K562 (cell line): ENCODE data around the gene NUPR1. TPM values are rescaled to one million over a fixed set of nuclear protein-coding genes. Genes with fewer than 3 reads are reported as not detected.
A peak's percentile ranks its signal among the peaks of the same experiment; 100 is the strongest.

Experiments used
- ATAC-seq: fragments of 200-7000 bp; cut with Tn5 transposase; 3 replicates; pipeline ENCODE4 v1.9.1; 2020; ENCODE audit warnings: moderate library complexity
- BruUV-seq: library from RNA; stranded (reverse); fragments of 400-500 nt; replicated peaks from 2 replicates; lab custom pipeline; 2021; lab: Mats Ljungman, UMichigan
- CTCF ChIA-PET: fragments of 300-600 bp; formaldehyde crosslinking; extraction: SDS; loops from one replicate; lab custom pipeline; 2021; ENCODE audit warnings: low intra/inter-chr PET ratio; lab: Yijun Ruan, JAX
- POLR2A ChIA-PET: fragments of 300-600, 350-650 bp; sonication (Branson Sonifier 250); formaldehyde crosslinking; extraction: SDS; loops from one replicate; lab custom pipeline; 2021; ENCODE audit warnings: antibody characterized with exemption, inconsistent platforms; lab: Yijun Ruan, JAX
- DNase-seq, 4 experiments: peaks; one replicate each; pipeline versions ENCODE4 v3.0.0 to v3.0.0-alpha.2; 2011 to 2018; ENCODE audit warnings: low spot score in 3 of 4, mixed read lengths in 3 of 4; ENCODE audit errors: extremely low read depth in 1 of 4
- FAIRE-seq: peaks from 2 replicates; lab custom pipeline; 2011; peaks lifted over from hg19 to GRCh38; lab: Jason Lieb, UNC
- H2AFZ ChIP-seq: 2 replicates; pipeline ENCODE4 v1.6.0; 2011; ENCODE audit warnings: low read depth, low read length, control low read depth, inconsistent platforms
- H3K27ac ChIP-seq: fragments of 200-600 bp; 3 replicates; pipeline ENCODE4 v1.8.0; 2011; ENCODE audit warnings: low read depth, mild to moderate bottlenecking, control low read depth, inconsistent platforms, low read length, moderate library complexity, mixed read lengths; ENCODE audit errors: extremely low read depth
- H3K27me3 ChIP-seq, 2 experiments: fragments of 300-600 bp in 1 of 2; 2 replicates in 1 of 2; 3 replicates in 1 of 2; pipeline versions ENCODE4 v1.6.0 to v1.8.0; 2011; ENCODE audit warnings: inconsistent platforms in 2 of 2, low read length in 2 of 2, mild to moderate bottlenecking in 1 of 2, mixed read lengths in 1 of 2, moderate library complexity in 1 of 2; ENCODE audit not compliant: control insufficient read depth in 2 of 2, insufficient read depth in 2 of 2
- H3K36me3 ChIP-seq: fragments of 300-600 bp; 3 replicates; pipeline ENCODE4 v1.8.0; 2011; ENCODE audit warnings: mild to moderate bottlenecking, low read length, inconsistent platforms; ENCODE audit not compliant: control insufficient read depth, insufficient read depth
- H3K4me1 ChIP-seq, 2 experiments: fragments of 200-600 bp in 1 of 2; replicated peaks in 1 of 2; 2 replicates in 1 of 2; 3 replicates in 1 of 2; pipeline versions ENCODE4 v1.5.1 to v1.8.0; 2011; ENCODE audit warnings: inconsistent platforms in 2 of 2, low read length in 2 of 2, mild to moderate bottlenecking in 1 of 2, mixed read lengths in 1 of 2, moderate library complexity in 1 of 2; ENCODE audit not compliant: control insufficient read depth in 2 of 2, insufficient read depth in 2 of 2
- H3K4me2 ChIP-seq: 2 replicates; pipeline ENCODE4 v1.6.1; 2011; ENCODE audit warnings: low read length, control low read depth, inconsistent platforms, mixed read lengths; ENCODE audit not compliant: insufficient read depth
- H3K4me3 ChIP-seq: fragments of 200-600 bp; sonication (generic), shearing (Covaris generic); 2 replicates; pipeline ENCODE4 v1.5.1; 2016; ENCODE audit warnings: control low read depth, inconsistent platforms
- H3K79me2 ChIP-seq: fragments of 200-600 bp; 3 replicates; pipeline ENCODE4 v1.8.0; 2011; ENCODE audit warnings: low read length, inconsistent platforms; ENCODE audit not compliant: control insufficient read depth, insufficient read depth
- H3K9ac ChIP-seq, 2 experiments: 2 replicates each; pipeline versions ENCODE4 v1.6.0 to v1.6.1; 2011; ENCODE audit warnings: low read depth in 2 of 2, low read length in 2 of 2, control low read depth in 1 of 2, inconsistent platforms in 1 of 2, mild to moderate bottlenecking in 1 of 2, mixed read lengths in 1 of 2; ENCODE audit not compliant: insufficient read depth in 1 of 2
- H3K9me1 ChIP-seq: one replicate; pipeline ENCODE4 v1.6.0; 2011; ENCODE audit warnings: inconsistent platforms, mild to moderate bottlenecking, low read length, moderate library complexity; ENCODE audit not compliant: control insufficient read depth, insufficient read depth
- H3K9me3 ChIP-seq: replicated peaks from 2 replicates; pipeline ENCODE4 v1.5.1; 2011; ENCODE audit warnings: low read depth, low read length, inconsistent platforms; ENCODE audit not compliant: control insufficient read depth, insufficient read depth
- H4K20me1 ChIP-seq: replicated peaks from 2 replicates; pipeline ENCODE4 v1.6.1; 2011; ENCODE audit warnings: low read length, inconsistent platforms, mixed read lengths; ENCODE audit not compliant: control insufficient read depth, insufficient read depth
- BCL6 ChIP-seq: fragments of 250-450 bp; sonication (Bioruptor Pico); IDR thresholded peaks from 2 replicates; pipeline ENCODE4 v1.4.0; 2020
- CHD2 ChIP-seq: IDR thresholded peaks from 2 replicates; pipeline ENCODE4 v1.6.1; 2011; ENCODE audit warnings: low read depth, low read length
- CREM ChIP-seq: IDR thresholded peaks from 2 replicates; pipeline ENCODE4 v1.6.1; 2014; ENCODE audit warnings: antibody characterized with exemption, low read depth
- FOXM1 ChIP-seq, 2 experiments: fragments of 450-650 bp in 1 of 2; sonication (generic) in 1 of 2; formaldehyde crosslinking in 1 of 2; IDR thresholded peaks; 2 replicates each; pipeline versions ENCODE4 v1.6.1 to v1.9.0; 2017 to 2022; ENCODE audit warnings: low read depth in 2 of 2, mild to moderate bottlenecking in 2 of 2, missing genetic modification reagents in 1 of 2, moderate library complexity in 1 of 2
- FUS ChIP-seq: fragments of 200-400 bp; formaldehyde crosslinking; optimal IDR thresholded peaks from 2 replicates; pipeline ENCODE3; 2017; ENCODE audit warnings: low read depth, low read length
- GTF2A2 ChIP-seq: IDR thresholded peaks from 2 replicates; pipeline ENCODE4 v1.6.1; 2016; ENCODE audit warnings: mild to moderate bottlenecking, missing genetic modification characterization, missing compliant biosample characterization
- HDAC3 ChIP-seq: fragments of 450-650 bp; IDR thresholded peaks from 2 replicates; pipeline ENCODE4 v1.6.1; 2018; ENCODE audit warnings: borderline replicate concordance, mild to moderate bottlenecking, moderate library complexity; ENCODE audit not compliant: partially characterized antibody
- MEIS2 ChIP-seq: fragments of 450-650 bp; IDR thresholded peaks from 2 replicates; pipeline ENCODE4 v1.6.1; 2014; ENCODE audit warnings: mild to moderate bottlenecking; ENCODE audit not compliant: partially characterized antibody
- PCBP1 ChIP-seq: fragments of 200-400 bp; formaldehyde crosslinking; IDR thresholded peaks from 2 replicates; pipeline ENCODE4 v1.6.1; 2018; ENCODE audit warnings: mild to moderate bottlenecking, low read depth, low read length; ENCODE audit not compliant: poor library complexity, severe bottlenecking
- TBL1XR1 ChIP-seq, 2 experiments: IDR thresholded peaks; 2 replicates each; pipeline ENCODE4 v1.6.1; 2012; ENCODE audit warnings: improper control_type of control experiment in 2 of 2, low read length in 2 of 2, mild to moderate bottlenecking in 1 of 2
- TCFL5 ChIP-seq: fragments of 250-450 bp; sonication (Bioruptor Pico); conservative IDR thresholded peaks from 2 replicates; pipeline ENCODE4 v1.6.1; 2021; ENCODE audit warnings: mild to moderate bottlenecking, moderate library complexity, matching md5 sums
- THAP12 ChIP-seq: fragments of 250-450 bp; sonication (Bioruptor Pico); IDR thresholded peaks from 2 replicates; pipeline ENCODE4 v1.9.0; 2021; ENCODE audit warnings: mild to moderate bottlenecking, inconsistent platforms
- WGBS: fragments of 100-300 bp; shearing (Covaris generic); methylation state at CpG from one replicate; pipeline ENCODE4 v1.1.6; 2016; ENCODE audit warnings: low coverage, mixed read lengths; ENCODE audit not compliant: insufficient coverage; ENCODE audit errors: missing lambda C conversion rate; 5-methylcytosine and 5-hydroxymethylcytosine counted together
- in situ Hi-C: fragments of 300-500 bp; cut with MboI; formaldehyde crosslinking; loops from 4 replicates; pipeline ENCODE4 v1.15.0; 2018; ENCODE audit warnings: inconsistent platforms, mixed read lengths
- intact Hi-C: fragments of 100-400 bp; cut with micrococcal nuclease; formaldehyde crosslinking; loops from 2 replicates; pipeline ENCODE4 v1.14.2; 2022
- polyA plus RNA-seq, 8 experiments: library from polyadenylated mRNA; depleted of rRNA in 4 of 8; stranded (reverse) in 5 of 8; unstranded in 3 of 8; fragments of >200 nt; fragmentation: Nextera tagmentation in 2 of 8; fragmentation: Illumina TruSeq in 1 of 8; extraction: Ambion mirVana in 2 of 8; extraction: Trizol in 1 of 8; gene quantifications; 2 replicates each; pipeline versions ENCODE4 v1.2.1 to v1.2.3, GENCODE V29; 2011 to 2014; ENCODE audit warnings: inconsistent platforms in 1 of 8, missing spikeins in 1 of 8
- total RNA-seq, 7 experiments: library from RNA; depleted of rRNA in 6 of 7; stranded (reverse); fragments of >200 nt in 6 of 7; fragmentation: Illumina TruSeq in 2 of 7; extraction: Trizol in 2 of 7; gene quantifications; 2 replicates each; pipeline versions ENCODE4 v1.2.1 to v1.2.3, GENCODE V29; 2011 to 2021; ENCODE audit warnings: low replicate concordance in 1 of 7
- TF ChIP-seq, protein P1 (sequence below): fragments of 450-650 bp; formaldehyde crosslinking; IDR thresholded peaks from 2 replicates; pipeline ENCODE4 v1.4.0; 2022; ENCODE audit warnings: missing genetic modification characterization

The NUPR1 gene
- total and polyA plus RNA-seq, 9 of the 15 experiments (the other 6 are each of a cell fraction or from before 2014, with no cell fraction given), result 0.07 to 1.5 (median 0.27) TPM

DNA sequence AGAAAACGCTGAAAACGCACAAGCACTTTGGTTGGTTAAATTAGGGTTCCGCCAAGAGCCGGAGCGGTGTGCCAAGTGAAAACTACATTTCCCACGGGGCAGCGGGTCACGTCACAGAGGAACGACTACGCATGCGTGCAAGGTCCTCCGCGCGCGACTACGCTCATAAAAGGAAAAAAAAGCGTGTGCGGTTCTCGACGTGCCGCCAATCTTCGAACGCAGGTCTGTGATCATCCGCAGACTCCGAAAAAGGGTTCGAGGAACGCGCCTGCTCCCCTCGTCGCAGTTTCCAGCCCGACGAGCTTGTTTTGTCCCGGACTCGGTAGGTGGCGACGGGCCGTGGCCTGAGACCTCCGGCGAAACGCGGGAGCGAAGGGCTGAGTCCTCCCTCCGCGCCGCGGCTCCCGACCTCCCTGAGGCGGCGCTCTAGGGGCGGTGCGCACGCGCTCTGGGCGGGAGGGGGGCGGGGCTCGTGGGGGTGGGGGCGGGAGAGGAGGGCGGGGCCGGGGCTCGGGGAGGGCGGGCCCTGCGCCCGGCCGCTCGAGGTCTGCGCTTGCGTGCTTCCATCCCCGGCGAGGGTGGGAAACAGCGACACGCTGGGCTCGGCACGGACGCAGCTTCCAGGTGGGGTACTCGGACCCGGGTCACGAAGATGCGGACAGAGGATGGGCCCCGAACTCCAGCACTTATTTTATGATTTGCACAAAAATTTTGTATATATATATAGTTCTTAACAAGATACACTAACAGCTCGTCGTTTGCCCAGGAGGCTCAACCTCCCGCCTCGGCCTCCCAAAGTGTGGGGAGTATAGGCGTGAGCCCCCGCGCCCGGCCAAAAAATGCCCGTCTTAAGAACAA lies 15.2 kb upstream of the NUPR1 start, which contains the start of gene SGF29 (continued):
- no peak for TF ChIP-seq HDAC3
- TF ChIP-seq MEIS2, result peak; percentile 20
- TF ChIP-seq FUS, result no peak
- TF ChIP-seq, protein P1, sequence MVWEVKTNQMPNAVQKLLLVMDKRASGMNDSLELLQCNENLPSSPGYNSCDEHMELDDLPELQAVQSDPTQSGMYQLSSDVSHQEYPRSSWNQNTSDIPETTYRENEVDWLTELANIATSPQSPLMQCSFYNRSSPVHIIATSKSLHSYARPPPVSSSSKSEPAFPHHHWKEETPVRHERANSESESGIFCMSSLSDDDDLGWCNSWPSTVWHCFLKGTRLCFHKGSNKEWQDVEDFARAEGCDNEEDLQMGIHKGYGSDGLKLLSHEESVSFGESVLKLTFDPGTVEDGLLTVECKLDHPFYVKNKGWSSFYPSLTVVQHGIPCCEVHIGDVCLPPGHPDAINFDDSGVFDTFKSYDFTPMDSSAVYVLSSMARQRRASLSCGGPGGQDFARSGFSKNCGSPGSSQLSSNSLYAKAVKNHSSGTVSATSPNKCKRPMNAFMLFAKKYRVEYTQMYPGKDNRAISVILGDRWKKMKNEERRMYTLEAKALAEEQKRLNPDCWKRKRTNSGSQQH (CRISPR knock-in tag), result 0 out of 2 replicates have a peak, but pooled peaks have one; percentile 46
- TF ChIP-seq CHD2, result peak; percentile 41; the same call in 1 of the 2 replicates
- TF ChIP-seq TBL1XR1 (IDR thresholded peaks at IDR 0.05; ENCODE audit: low read length in 2 of 2), result 0 out of 4 replicates have a peak, but pooled peaks of 1 of the 2 experiments have one; percentile 37
- TF ChIP-seq, all 486 proteins: peak for 139

- Histone ChIP-seq H3K4me3 (no peak overlapping the region), H3K4me2 (no peak overlapping the region), H3K27me3 (peaks cover 0 to 17% of the 10 kb centered on the region in 2 experiments; a peak in 3 of 5 replicates), H3K4me1 (peaks cover under 1 to 3% of the 10 kb centered on the region in 2 experiments; a peak in 3 of 5 replicates), H4K20me1 (no peaks in the 10 kb centered on the region), H3K9me1 (no peaks in the 10 kb centered on the region), H2AFZ (no peak overlapping the region), H3K27ac (no peak overlapping the region), H3K9me3 (no peaks in the 10 kb centered on the region), H3K36me3 (no peaks in the 10 kb centered on the region), H3K9ac (no peak overlapping the region), H3K79me2 (peaks cover 3% of the 10 kb centered on the region; the same call in 2 of the 3 replicates)
- POLR2A ChIA-PET, result no interaction called here
- no TSS peak for BruUV-seq
- FAIRE-seq (peak; percentile 74), DNase-seq (peak in 1 of 4 experiments; percentile 45), ATAC-seq (no peak)
- in situ Hi-C loops, result loop anchor here (25.0 kb wide), 2 partner anchors 163 to 938 kb away; partner anchors contain the start of gene EIF3C
- intact Hi-C loops, result no loop called here
- CTCF ChIA-PET, result interaction anchor here (0.9 to 2.2 kb wide), 3 partner anchors 226 to 232 kb away, joined by 4 to 13 read pairs (median 6); no protein-coding TSS in a partner anchor
- WGBS, result 18% methylated on average over 11 of the region's 11 CpGs
- TF ChIP-seq CREM (0 out of 2 replicates have a peak, but pooled peaks have one; percentile 28), TCFL5 (CRISPR knock-in tag) (no peak), BCL6 (CRISPR knock-in tag) (no peak), THAP12 (no peak), GTF2A2 (tag) (no peak), FOXM1 (IDR thresholded peaks at IDR 0.05; ENCODE audit: low read depth) (no peak), FOXM1 (CRISPR knock-in tag; IDR thresholded peaks at IDR 0.05; ENCODE audit: low read depth) (no peak), PCBP1 (no peak)
Observed at GRCh38 chr16:28549301-28549899, 10.6 kb upstream of the NUPR1 start.
